ENCODE data around the gene CTRB2.

DNA sequence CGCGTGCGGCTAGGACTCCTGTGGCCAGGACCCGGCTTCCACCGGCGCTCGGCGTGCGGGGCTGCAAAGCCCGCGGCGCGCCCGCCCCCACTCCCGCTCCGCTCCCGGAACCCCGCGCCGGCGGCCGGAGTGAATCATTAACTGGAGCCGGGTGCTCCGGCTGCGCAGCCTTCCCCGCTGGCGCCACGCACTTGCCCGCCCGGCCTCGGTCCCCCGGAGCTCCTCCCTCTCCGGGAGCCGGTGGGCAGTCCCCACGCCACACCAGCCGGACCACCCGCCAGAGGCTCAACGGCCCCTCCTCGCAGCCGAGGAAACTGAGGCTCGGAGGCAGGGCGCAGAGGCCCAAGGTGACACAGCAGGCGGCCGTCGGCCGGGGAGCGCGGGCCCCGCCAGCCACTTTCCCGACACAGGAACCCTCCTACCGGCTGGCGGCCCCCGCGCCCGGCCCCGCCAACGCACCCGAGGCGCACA is 43.9 kb upstream of the CTRB2 start:
- no peak; the same call in 1 of the 2 replicates for TF ChIP-seq TAF1 (IDR thresholded peaks at IDR 0.05; ENCODE audit: low read depth, low read length)
- TF ChIP-seq KDM5A (IDR thresholded peaks at IDR 0.05; ENCODE audit: low read length), result no peak
- TF ChIP-seq ZNF274 (IDR thresholded peaks at IDR 0.05; ENCODE audit: borderline replicate concordance, extremely low read depth, low read length), result no peak
- no peak for TF ChIP-seq POLR2A (IDR thresholded peaks at IDR 0.05; ENCODE audit: control extremely low read depth in 1 of 2, low read depth in 2 of 2, low read length in 2 of 2)
- TF ChIP-seq HDAC6 (IDR thresholded peaks at IDR 0.05; ENCODE audit: low read depth, low read length), result no peak
- no peak for TF ChIP-seq CREB1 (IDR thresholded peaks at IDR 0.05)
- no peak for TF ChIP-seq GABPA (IDR thresholded peaks at IDR 0.05; ENCODE audit: borderline replicate concordance, insufficient read depth, low read length)
- no peak for TF ChIP-seq ASH2L (IDR thresholded peaks at IDR 0.05; ENCODE audit: low read length)
- no peak for TF ChIP-seq MAX (IDR thresholded peaks at IDR 0.05)
- TF ChIP-seq, protein P1, sequence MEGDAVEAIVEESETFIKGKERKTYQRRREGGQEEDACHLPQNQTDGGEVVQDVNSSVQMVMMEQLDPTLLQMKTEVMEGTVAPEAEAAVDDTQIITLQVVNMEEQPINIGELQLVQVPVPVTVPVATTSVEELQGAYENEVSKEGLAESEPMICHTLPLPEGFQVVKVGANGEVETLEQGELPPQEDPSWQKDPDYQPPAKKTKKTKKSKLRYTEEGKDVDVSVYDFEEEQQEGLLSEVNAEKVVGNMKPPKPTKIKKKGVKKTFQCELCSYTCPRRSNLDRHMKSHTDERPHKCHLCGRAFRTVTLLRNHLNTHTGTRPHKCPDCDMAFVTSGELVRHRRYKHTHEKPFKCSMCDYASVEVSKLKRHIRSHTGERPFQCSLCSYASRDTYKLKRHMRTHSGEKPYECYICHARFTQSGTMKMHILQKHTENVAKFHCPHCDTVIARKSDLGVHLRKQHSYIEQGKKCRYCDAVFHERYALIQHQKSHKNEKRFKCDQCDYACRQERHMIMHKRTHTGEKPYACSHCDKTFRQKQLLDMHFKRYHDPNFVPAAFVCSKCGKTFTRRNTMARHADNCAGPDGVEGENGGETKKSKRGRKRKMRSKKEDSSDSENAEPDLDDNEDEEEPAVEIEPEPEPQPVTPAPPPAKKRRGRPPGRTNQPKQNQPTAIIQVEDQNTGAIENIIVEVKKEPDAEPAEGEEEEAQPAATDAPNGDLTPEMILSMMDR (IDR thresholded peaks at IDR 0.05; ENCODE audit: control extremely low read depth in 1 of 3, insufficient read depth in 1 of 3, low read depth in 1 of 3, low read length in 3 of 3), result no peak
